Gastrocnemius medialis (tissue), 4 donors: ENCODE measurements around the gene SGMS1.

ENCODE experiments used
- CTCF ChIP-seq, 5 experiments: fragments of 450-650 bp in 3 of 5; fragments of 200-600 bp in 2 of 5; sonication (generic) in 2 of 5; IDR thresholded peaks in 4 of 5; conservative IDR thresholded peaks in 1 of 5; 1 replicate in 4 of 5; 2 replicates in 1 of 5; pipeline ENCODE4 v1.5.1; 2016 to 2019; ENCODE audit warnings: antibody characterized with exemption in 5 of 5, mild to moderate bottlenecking in 3 of 5, moderate library complexity in 3 of 5
- POLR2A ChIP-seq, 2 donors: fragments of 450-650 bp; IDR thresholded peaks; one replicate each; pipeline ENCODE4 v1.6.1; 2017; ENCODE audit warnings: antibody characterized with exemption in 2 of 2, mild to moderate bottlenecking in 2 of 2, moderate library complexity in 2 of 2

- TF ChIP-seq CTCF (IDR thresholded peaks at IDR 0.05 in 4 of 5, conservative IDR thresholded peaks at IDR 0.05 in 1 of 5) (no peak), POLR2A (IDR thresholded peaks at IDR 0.05) (no peak)
These were observed 100.4 kb downstream of the SGMS1 start for GRCh38 chr10:50523357-50523756.
